IPS-NIHi7 (cell line): ENCODE measurements around the gene STAT6.
"Not testable (repeated sequence)": the region's sequence is repeated elsewhere in the genome, so short reads cannot be mapped to it uniquely, and the experiment has no call there.

Source experiments
- DNase-seq: peaks from one replicate; pipeline ENCODE4 v3.0.0; 2012; ENCODE audit warnings: mixed read lengths; ENCODE audit errors: extremely low spot score

The STAT6 gene

GRCh38 chr12:57089271-57090245, 21.6 kb downstream of the STAT6 start:
- no peak for DNase-seq

DNA sequence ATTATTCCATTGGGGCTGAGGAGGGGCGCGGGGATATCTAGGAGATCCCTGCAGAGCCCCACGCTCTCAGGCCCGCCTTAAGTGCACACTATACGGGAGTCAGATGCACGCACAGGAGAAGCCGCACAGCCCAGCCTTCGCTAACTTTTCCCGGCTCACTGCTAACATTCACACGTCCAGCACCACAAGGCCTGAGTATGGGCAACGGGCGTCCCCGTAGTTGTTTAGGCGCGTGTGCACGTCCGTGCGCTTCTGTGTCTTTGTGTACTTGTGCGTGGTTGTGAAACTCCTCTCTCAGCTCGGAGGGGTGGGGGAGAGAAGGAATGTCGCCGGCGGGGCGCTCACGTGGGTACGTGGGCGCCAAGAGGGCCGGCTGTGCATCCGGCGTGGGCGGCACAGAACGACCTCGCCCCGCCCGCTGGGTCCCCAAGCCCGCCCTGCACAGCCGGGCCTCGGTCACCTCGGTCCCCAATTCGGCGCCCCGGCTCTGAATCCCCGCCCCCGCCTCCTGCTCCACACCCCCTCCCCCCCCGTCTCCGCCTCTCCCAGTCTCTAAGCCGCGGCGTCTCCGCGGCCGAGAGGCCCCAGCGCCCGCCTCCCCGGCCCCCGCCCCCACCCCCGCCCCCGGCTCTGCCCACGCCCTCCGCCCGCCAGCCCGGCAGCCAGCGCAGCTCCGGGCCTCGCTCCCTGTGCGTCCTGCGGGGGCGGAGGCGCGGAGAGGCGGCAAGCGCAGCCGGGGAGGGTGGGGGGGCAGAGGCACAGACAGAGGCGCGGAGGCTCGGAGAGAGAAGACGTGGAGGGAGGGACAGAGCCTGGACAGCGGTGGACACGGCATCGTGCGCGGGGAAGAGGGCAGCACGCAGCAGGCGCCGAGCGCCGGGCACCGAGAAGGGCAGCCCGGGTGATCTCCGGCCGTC, 22.6 kb downstream of the STAT6 start, which contains the start of gene NAB2:
NAB2 (plus strand) TSS at position 761 of the 917 bp plus-strand sequence. CDS start 158 bp downstream, outside the sequence.
- peak; percentile 85 for DNase-seq

GRCh38 chr12:57087691-57088353, 23.3 kb downstream of the STAT6 start:
- DNase-seq: peak; percentile 78

DNA sequence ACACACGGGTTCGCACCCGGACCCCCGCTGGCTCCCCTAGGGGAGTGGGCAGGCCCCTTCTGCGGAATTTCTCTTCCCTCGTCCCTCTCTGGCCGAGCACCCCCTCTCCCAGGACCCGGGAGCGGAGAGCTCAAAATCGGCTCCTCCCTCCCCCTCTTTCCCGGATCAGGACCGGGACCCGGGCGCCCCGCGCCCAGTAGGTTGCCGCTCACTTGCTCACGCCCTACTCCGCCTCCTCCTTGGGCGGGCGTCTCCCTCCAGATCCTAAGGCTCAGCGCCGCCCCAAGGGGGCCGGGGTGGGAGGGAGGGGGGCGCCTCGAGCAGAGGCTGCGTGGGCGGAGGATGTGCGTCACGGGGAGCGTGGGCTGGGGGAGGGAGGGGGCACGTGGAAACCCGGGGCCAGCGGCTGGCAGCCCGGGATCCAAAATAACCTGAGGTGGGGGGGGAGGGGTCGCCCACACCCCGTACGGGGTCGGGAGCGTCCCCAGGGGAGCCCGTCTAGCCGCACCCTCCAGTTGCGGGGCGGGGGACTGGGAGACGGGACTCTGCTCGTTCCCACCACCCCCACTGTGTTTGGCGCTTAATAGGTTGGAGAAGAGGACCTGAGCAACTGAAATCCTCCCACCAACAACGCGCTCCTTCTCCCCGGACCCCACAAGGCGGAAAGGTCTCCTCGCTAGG, 24.0 kb downstream of the STAT6 start:
- DNase-seq: peak; percentile 68

GRCh38 chr12:57086493-57087009, 24.6 kb downstream of the STAT6 start:
- peak; percentile 77 for DNase-seq

DNA sequence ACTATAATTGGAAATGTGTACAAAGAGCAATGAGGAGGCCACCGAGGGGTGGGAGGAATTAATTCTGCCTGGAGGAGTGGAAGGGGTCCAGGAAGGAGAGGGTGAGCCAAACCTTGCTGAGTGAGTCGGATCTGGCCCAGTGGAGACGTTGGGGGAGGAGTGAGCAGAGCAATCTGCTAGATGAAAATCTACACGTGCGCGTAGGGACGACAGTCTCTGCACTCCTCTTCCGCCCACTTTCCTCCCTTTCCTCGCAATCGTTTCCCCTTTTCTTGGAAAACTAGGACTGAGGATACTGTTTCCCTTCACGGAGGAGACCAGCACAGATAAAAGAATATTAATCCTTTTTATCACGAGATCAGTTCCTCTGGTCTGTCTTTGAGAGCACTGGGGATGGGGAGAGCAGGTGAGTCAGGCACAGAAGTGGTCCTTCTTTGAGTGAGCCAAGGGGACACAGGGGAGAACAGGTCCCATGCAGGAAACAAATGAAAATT, 25.1 kb downstream of the STAT6 start:
- no peak for DNase-seq

GRCh38 chr12:57080855-57081254, 30.3 kb downstream of the STAT6 start:
- DNase-seq: no peak

DNA sequence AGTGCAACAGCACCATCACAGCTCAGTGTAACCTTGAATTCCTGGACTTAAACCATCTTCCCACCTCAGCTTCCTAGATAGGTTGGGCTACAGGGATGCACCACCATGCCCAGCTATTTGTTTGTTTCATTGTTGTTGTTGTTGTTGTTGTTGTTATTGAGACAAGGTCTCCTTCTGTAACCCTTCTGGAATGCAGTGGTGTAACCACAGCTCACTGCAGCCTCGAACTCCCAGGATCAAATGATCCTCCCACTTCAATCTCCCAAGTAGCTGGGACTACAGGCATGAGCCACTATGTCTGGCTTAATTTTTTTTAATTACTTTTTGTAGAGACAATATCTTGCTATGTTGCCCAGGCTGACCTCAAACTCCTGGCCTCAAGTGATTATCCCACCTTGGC, 31.3 kb downstream of the STAT6 start:
- DNase-seq: no peak

- DNase-seq: peak; percentile 98
These were observed 32.4 kb downstream of the STAT6 start, which contains the start of gene NEMP1 for GRCh38 chr12:57078519-57079404. NEMP1 (minus strand) TSS chr12:57078791; CDS start chr12:57078745, 46 bp downstream.

DNA sequence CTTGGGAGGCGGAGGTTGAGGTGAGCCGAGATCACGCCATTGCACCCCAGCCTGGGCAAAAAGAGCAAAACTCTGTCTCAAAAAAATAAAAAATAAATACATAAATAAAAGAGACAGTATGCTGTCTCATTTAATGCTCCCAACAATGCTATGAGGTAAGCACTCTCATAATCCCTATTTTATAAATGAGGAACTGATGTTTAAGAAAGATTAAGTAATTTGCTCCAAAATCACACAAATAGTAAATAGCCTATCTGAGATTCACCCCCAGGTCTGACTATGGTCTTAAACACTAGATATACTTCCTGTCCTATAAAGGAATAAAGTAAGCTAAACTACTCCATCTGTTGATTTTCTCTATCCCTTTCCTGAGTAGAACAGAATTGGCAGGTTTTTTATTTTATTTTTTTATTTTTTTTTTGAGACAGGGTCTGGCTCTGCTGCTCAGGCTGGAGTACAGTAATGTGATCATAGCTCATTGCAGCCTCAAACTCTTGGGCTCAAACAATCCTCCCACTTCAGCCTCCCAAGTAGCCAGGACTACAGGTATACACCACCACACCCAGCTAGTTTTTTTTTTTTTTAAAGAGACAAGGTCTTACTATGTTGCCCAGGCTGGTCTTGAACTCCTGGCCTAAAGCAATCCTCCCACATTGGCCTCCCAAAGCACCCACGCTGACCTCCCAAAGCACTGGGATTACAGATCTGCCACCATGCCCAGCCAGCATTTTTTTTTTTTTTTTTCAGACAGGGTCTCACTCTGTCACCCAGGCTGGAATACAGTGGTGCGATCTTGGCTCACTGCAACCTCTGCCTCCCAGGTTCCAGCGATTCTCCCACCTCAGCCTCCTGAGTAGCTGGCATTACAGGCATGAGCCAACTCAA, 37.4 kb downstream of the STAT6 start:
- not testable (repeated sequence) for DNase-seq

GRCh38 chr12:57072661-57073060, 38.5 kb downstream of the STAT6 start:
- DNase-seq: no peak

DNA sequence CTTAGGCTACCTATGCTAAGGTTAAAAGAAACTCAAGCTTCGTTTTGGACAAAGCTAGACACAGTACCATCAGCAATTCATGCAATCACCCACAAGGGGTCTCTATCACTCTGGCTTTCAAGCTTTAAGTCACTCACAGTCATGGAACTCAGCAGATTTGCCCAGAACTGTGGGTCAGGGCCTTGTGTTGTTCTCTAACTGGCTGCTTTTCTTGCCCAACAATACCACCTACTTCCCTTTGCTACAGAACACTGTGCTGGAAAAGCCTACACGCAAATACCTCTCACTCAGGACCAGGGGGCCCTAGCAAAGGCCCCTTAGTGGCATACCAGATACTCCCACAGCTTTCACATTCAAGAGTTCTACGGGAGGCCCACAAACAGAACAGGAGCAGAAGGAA, 41.6 kb downstream of the STAT6 start:
- peak; percentile 71 for DNase-seq

GRCh38 chr12:57066245-57066644, 44.9 kb downstream of the STAT6 start:
- DNase-seq: no peak

DNA sequence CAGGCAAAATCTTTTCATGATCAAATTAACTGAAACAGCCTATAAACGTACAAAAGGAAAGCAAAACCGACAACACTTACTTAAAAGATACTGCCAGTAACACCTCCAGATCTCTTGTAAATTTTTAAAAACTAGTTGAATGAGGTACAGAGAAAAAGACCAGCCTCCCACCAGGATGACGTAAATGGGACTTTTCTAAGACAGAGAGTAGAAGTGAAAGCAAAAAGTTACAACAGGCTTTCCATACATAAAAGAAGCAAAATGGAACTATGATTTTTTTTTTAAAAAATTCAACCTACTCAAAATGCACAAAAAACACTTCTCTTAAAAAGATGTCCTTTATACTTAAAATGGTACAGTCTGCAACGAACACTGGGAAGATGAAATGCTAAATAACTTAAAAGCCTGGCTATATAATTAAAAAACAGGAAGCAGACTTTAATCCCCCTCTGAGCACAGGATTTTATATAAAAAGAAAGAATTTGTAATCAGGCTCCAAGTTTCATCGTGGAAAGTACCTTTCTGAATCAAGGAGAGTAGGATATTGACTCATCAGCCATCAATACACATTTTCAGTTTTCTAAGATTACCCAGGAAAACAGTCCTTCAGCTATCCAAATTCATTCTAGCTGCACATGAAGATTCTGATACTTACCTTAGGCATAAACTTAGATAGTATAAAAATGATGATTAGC, 47.0 kb downstream of the STAT6 start:
- no peak for DNase-seq

- DNase-seq: no peak
These were observed 52.7 kb downstream of the STAT6 start for GRCh38 chr12:57058454-57058853.

DNA sequence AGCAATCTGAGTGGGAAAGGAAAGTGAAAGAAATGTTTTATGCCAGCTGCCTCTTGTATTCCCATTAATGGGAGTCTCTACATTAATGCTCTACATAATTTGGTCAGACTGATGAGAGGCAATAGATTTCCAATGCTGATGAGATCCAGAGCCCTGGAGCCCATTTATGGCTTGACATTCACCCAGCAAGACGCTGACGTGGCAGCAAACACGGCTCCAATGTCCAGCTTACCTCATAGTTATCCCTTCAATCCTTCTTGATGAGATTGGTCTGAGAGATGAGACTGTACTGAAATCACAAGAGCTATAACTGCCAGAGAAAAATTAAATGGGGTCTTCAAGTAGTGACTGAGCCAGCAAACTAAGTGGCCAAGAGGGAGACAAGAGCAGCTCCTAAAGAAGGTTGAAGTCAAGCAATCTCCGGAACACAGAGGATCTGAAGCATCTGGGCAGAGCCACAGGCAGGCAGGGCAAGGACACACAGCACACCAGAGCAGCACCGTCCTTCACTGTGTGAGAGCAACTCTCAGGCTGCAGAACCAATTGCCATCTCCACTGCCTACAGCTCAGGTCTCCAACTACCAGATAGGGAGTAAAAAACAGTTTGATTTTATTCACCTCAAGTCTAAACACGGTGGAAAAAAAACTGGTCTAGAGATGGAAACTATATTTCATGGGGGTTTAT, 54.0 kb downstream of the STAT6 start:
- DNase-seq: no peak

DNA sequence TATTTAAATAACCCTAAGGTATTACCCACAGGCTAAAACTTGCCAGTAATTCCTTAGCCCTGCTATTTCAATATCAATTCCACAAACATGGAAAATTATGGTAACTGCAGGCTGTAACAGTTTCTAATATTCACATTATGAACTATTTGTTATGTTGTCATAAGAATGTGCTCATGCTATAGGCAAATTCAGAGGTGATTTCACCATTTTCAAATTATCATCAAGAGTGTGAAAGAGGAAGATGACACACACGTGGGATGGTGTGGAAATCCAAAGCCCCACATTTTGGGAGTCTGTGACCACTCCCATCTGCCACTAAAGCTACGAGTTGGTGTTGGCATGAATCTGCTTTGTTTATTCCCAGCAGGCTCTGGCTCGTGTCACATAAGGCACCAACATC, 55.3 kb downstream of the STAT6 start:
- no peak for DNase-seq
